ENCODE results near the gene TMA7. TPM values are rescaled to one million over a fixed set of nuclear protein-coding genes. Genes with fewer than 3 reads are reported as not detected.

The TMA7 gene
- total and polyA plus RNA-seq, 2 of the 13 experiments (the other 11 are each of a cell fraction or from before 2014, with no cell fraction given): 100 to 486 TPM

DNA sequence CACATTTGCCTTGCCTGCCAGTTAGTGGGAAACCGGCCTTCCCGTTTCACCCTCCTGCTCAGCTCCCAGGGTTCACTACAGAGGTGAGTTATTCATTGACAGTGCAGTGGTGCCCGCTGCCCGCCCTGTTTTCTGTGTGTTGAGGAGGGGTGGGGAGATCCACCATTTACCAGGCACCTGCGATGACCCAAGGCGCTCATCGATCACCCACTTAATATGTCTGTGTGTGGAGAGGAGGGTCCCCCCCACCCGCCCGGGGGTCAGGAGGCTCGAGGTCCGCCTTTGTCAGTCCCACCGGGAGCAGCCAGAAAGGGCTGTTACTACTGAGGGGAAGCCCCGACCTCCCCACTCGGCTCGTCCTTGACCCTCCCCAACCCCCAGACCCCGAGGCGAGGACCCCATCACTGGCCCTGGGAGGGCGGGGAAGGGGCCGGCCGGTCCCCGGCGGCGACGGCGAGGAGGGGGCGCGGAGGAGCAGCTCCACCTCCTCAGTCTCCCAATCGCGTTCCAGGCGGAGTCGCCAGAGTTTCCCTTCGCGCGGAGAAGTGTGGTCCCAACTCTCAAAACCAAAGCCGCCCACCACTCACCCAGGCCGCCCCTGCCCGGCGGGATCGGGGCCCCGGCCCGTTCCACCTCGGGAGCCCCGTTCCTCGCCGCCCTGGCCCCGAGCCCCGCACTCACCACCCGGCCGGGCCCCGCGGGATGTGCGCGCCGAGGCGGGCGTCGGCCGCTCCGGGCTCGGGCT is 11.3 kb upstream of the TMA7 start (continued):
- TF ChIP-seq ZFX (CRISPR knock-in tag; IDR thresholded peaks at IDR 0.05; ENCODE audit: low read depth) (peak; percentile 69; the same call in 1 of the 2 replicates), ZNF564 (CRISPR knock-in tag; IDR thresholded peaks at IDR 0.05) (peak; percentile 78), ZNF589 (CRISPR knock-in tag; conservative IDR thresholded peaks at IDR 0.05) (0 out of 2 replicates have a peak, but pooled peaks have one; percentile 23), GATAD1 (CRISPR knock-in tag; IDR thresholded peaks at IDR 0.05) (no peak), NFRKB (IDR thresholded peaks at IDR 0.05) (no peak), ZNF296 (CRISPR knock-in tag; conservative IDR thresholded peaks at IDR 0.05) (no peak), SPEN (CRISPR knock-in tag; IDR thresholded peaks at IDR 0.05; ENCODE audit: low read depth) (peak; percentile 45; the same call in 1 of the 2 replicates), LCORL (IDR thresholded peaks at IDR 0.05) (no peak), LCORL (CRISPR knock-in tag; IDR thresholded peaks at IDR 0.05) (no peak), ZKSCAN8 (CRISPR knock-in tag; IDR thresholded peaks at IDR 0.05; ENCODE audit: borderline replicate concordance) (no peak), ZNF768 (CRISPR knock-in tag; IDR thresholded peaks at IDR 0.05) (no peak), RARA (CRISPR knock-in tag; IDR thresholded peaks at IDR 0.05) (peak; percentile 84), ZNF878 (CRISPR knock-in tag; IDR thresholded peaks at IDR 0.05) (peak; percentile 65; the same call in 1 of the 2 replicates), PHF8 (CRISPR knock-in tag; IDR thresholded peaks at IDR 0.05) (peak; percentile 12), ZBTB21 (CRISPR knock-in tag; IDR thresholded peaks at IDR 0.05) (no peak)
- TF ChIP-seq, protein P1, sequence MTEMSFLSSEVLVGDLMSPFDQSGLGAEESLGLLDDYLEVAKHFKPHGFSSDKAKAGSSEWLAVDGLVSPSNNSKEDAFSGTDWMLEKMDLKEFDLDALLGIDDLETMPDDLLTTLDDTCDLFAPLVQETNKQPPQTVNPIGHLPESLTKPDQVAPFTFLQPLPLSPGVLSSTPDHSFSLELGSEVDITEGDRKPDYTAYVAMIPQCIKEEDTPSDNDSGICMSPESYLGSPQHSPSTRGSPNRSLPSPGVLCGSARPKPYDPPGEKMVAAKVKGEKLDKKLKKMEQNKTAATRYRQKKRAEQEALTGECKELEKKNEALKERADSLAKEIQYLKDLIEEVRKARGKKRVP (CRISPR knock-in tag; IDR thresholded peaks at IDR 0.05): no peak; a peak in 1 of 4 replicates
- TF ChIP-seq, protein P2, sequence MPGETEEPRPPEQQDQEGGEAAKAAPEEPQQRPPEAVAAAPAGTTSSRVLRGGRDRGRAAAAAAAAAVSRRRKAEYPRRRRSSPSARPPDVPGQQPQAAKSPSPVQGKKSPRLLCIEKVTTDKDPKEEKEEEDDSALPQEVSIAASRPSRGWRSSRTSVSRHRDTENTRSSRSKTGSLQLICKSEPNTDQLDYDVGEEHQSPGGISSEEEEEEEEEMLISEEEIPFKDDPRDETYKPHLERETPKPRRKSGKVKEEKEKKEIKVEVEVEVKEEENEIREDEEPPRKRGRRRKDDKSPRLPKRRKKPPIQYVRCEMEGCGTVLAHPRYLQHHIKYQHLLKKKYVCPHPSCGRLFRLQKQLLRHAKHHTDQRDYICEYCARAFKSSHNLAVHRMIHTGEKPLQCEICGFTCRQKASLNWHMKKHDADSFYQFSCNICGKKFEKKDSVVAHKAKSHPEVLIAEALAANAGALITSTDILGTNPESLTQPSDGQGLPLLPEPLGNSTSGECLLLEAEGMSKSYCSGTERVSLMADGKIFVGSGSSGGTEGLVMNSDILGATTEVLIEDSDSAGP (CRISPR knock-in tag; IDR thresholded peaks at IDR 0.05; ENCODE audit: borderline replicate concordance): 0 out of 2 replicates have a peak, but pooled peaks have one; percentile 38
- TF ChIP-seq, protein P3, sequence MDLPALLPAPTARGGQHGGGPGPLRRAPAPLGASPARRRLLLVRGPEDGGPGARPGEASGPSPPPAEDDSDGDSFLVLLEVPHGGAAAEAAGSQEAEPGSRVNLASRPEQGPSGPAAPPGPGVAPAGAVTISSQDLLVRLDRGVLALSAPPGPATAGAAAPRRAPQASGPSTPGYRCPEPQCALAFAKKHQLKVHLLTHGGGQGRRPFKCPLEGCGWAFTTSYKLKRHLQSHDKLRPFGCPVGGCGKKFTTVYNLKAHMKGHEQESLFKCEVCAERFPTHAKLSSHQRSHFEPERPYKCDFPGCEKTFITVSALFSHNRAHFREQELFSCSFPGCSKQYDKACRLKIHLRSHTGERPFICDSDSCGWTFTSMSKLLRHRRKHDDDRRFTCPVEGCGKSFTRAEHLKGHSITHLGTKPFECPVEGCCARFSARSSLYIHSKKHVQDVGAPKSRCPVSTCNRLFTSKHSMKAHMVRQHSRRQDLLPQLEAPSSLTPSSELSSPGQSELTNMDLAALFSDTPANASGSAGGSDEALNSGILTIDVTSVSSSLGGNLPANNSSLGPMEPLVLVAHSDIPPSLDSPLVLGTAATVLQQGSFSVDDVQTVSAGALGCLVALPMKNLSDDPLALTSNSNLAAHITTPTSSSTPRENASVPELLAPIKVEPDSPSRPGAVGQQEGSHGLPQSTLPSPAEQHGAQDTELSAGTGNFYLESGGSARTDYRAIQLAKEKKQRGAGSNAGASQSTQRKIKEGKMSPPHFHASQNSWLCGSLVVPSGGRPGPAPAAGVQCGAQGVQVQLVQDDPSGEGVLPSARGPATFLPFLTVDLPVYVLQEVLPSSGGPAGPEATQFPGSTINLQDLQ (CRISPR knock-in tag; IDR thresholded peaks at IDR 0.05): no peak
- TF ChIP-seq, protein P4, sequence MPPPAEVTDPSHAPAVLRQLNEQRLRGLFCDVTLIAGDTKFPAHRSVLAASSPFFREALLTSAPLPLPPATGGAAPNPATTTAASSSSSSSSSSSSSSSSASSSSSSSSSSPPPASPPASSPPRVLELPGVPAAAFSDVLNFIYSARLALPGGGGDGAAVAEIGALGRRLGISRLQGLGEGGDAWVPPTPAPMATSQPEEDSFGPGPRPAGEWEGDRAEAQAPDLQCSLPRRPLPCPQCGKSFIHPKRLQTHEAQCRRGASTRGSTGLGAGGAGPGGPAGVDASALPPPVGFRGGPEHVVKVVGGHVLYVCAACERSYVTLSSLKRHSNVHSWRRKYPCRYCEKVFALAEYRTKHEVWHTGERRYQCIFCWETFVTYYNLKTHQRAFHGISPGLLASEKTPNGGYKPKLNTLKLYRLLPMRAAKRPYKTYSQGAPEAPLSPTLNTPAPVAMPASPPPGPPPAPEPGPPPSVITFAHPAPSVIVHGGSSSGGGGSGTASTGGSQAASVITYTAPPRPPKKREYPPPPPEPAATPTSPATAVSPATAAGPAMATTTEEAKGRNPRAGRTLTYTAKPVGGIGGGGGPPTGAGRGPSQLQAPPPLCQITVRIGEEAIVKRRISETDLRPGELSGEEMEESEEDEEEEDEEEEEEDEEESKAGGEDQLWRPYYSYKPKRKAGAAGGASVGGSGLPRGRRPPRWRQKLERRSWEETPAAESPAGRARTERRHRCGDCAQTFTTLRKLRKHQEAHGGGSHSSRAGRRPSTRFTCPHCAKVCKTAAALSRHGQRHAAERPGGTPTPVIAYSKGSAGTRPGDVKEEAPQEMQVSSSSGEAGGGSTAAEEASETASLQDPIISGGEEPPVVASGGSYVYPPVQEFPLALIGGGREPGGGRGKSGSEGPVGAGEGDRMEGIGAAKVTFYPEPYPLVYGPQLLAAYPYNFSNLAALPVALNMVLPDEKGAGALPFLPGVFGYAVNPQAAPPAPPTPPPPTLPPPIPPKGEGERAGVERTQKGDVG (CRISPR knock-in tag; IDR thresholded peaks at IDR 0.05; ENCODE audit: borderline replicate concordance): no peak
- TF ChIP-seq, protein P5, sequence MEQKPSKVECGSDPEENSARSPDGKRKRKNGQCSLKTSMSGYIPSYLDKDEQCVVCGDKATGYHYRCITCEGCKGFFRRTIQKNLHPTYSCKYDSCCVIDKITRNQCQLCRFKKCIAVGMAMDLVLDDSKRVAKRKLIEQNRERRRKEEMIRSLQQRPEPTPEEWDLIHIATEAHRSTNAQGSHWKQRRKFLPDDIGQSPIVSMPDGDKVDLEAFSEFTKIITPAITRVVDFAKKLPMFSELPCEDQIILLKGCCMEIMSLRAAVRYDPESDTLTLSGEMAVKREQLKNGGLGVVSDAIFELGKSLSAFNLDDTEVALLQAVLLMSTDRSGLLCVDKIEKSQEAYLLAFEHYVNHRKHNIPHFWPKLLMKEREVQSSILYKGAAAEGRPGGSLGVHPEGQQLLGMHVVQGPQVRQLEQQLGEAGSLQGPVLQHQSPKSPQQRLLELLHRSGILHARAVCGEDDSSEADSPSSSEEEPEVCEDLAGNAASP (CRISPR knock-in tag; IDR thresholded peaks at IDR 0.05; ENCODE audit: borderline replicate concordance): peak; percentile 87; the same call in 1 of the 2 replicates
